GM12891 (cell line): ENCODE data around the gene VRK2.

Experiments
- PAX5 ChIP-seq: IDR thresholded peaks from 2 replicates; pipeline ENCODE4 v1.6.1; 2011; ENCODE audit warnings: low read length, moderate library complexity, mild to moderate bottlenecking; ENCODE audit not compliant: insufficient read depth, severe bottlenecking
- POLR2A ChIP-seq: IDR thresholded peaks from 2 replicates; pipeline ENCODE4 v1.6.1; 2011; ENCODE audit warnings: low read depth, low read length, control low read depth
- POLR2AphosphoS5 ChIP-seq: IDR thresholded peaks from 2 replicates; pipeline ENCODE4 v1.6.1; 2011; ENCODE audit warnings: low read depth, low read length, control low read depth
- POU2F2 ChIP-seq: IDR thresholded peaks from 2 replicates; pipeline ENCODE4 v1.6.1; 2011; ENCODE audit warnings: low read depth, mild to moderate bottlenecking, control low read depth, low read length, moderate library complexity
- SPI1 ChIP-seq: IDR thresholded peaks from 2 replicates; pipeline ENCODE4 v1.6.1; 2011; ENCODE audit warnings: low read depth, low read length, control low read depth
- TAF1 ChIP-seq: IDR thresholded peaks from 2 replicates; pipeline ENCODE4 v1.6.1; 2011; ENCODE audit warnings: low read depth, low read length, control low read depth

DNA sequence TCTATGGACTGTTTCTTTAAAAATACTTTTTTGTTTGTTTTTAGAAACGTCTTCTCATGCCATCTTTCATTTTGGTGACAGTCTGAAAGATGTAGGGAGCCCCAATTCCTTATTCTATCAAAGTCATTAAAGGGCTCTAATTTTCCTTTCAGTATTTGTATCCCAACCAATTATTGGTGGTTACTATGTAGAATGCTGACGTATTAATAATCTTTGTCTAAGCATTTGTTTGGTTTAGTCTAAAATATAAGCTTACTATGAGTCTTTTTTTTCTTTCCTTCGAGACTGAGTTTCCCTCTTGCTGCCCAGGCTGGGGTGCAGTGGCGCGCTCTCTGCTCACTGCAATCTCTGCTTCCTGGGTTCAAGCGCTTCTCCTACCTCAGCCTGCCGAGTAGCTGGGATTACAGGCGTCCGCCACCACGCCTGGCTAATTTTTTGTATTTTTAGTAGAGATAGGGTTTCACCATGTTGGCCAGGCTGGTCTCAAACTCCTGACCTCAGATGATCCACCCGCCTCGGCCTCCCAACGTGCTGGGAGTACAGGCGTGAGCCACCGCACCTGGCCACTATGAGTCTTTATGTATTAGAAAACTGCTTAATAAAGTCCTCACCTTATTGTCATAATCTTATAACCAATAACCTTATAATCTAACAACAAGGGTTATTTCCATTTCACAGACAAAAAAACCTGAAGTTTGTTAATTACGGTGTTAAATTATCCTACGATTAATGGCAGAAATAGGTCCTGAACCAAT, 849 bp upstream of the VRK2 start:
- TF ChIP-seq POLR2AphosphoS5 (no peak), POLR2A (no peak), TAF1 (no peak), SPI1 (no peak), POU2F2 (no peak), PAX5 (no peak)
